Measurements from ENCODE around the gene TAX1BP3.

The TAX1BP3 gene

DNA sequence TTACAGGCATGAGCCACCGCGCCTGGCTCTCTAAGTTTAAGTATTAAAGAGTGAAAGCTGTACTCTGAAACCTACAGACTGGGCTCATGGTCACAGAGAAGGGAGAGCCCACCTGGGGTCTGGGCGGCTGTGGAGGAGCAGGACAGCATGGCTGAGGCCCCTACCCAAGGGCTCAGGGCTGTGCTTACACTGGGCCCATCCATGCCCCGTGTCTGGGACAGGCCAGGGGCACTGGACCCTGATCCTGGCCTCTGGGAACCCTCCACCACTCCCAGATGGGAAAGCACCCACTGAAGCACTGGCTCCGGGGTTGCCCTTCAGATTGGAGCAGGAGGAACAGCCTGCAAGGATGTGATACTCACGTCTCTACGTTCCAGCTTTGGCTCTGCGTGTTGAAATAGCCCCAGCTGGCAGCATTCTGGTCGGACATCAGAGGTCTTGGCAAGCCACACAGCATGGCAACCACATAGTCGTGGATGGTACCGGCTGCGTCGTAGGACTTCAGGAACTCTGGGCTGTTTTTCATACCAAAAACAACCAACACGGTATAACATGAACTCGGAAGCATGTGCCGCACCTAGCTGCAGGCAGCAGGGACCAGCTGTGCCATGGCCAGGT is 45.3 kb downstream of the TAX1BP3 start:
- DNase-seq, result no peak

DNA sequence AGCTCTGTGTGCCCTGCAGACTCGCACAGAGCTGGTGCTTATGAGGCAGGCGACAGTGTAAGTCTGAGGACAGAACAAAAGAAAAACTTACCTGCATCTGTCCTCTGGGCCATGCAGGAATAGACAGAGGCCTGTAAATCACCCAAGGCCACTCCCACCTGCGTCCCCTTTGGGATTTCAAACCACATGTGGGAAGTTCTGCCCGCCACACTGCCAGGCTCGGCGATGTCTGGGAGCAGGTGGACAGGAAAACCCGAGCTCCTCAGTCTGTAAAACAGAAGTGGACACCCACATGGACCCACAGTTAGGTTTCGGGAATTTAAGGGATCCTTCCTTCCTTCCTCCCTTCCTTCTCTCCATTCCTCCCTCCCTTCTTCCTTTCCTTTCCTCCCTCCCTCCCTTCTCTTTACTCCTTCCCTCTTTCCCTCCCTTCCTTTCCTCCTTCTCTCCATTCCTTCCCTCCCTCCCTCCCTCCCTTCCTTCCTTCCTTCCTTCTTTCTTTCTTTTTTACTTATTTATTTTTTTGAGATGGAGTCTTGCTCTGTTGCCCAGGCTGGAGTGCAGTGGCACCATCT is 47.1 kb downstream of the TAX1BP3 start:
- no peak for DNase-seq

DNA sequence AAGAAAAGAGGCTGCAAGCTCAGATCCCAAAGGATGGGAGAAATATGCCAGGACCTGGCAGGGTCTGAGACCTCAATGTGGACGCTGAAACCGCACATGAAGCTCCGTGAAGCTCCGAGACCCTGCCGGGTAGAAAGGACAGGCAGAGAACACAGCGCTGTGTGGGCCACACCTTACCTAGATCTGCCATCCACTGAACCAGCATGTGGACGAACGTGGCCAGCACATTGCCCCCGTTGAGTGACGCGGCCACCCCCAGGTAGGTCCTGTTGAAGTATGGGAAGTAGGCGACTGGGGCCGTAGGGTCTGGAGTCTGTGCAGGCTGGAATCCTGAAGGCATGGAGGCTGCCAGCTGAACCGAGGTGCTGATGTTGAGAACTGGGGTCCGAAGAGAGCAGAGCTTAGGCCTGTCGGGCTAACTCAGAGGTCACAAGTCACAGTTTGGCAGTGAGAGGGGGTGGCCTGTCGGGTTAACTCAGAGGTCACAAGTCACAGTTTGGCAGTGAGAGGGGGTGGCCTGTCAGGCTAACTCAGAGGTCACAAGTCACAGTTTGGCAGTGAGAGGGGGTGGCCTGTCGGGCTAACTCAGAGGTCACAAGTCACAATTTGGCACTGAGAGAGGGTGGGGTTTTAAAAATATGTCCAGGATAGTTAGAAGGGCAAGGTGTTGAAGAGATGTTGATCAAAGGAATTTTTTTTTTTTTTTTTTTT is 53.1 kb downstream of the TAX1BP3 start:
- no peak for DNase-seq

DNA sequence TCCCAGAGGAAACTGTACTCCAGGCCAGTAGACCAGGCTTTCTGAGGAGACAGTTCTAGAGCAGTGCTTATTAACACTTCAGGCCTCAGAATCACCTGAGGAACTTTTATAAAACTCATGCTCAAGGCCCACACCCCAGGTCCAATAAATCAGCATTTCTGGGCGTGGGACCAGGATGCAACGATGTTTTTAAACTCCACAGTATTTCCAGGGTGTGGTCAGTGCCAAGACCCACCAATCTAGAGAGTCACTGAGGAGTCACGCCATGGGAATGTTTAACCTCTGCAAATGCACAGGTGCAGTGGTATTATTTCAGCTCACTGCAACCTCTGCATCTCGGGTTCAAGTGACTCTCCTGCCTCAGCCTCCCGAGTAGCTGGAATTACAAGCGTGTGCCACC is 55.3 kb downstream of the TAX1BP3 start:
- no peak for DNase-seq
